GM21737 (cell line): ENCODE results near the gene SAP30BP.

Experiments used
- ATAC-seq: cut with Tn5 transposase; IDR thresholded peaks from one replicate; pipeline ENCODE4 v1.9.1; 2021; ENCODE audit warnings: mild to moderate bottlenecking, moderate library complexity; ENCODE audit not compliant: unreplicated experiment

Gene SAP30BP

GRCh38 chr17:75684249-75684648, 17.1 kb downstream of the SAP30BP start:
- ATAC-seq, result no peak

GRCh38 chr17:75684924-75685323, 17.8 kb downstream of the SAP30BP start:
- ATAC-seq, result no peak

- no peak for ATAC-seq
Measured at GRCh38 chr17:75685499-75685898, 18.4 kb downstream of the SAP30BP start.

- ATAC-seq, result no peak
Measured at GRCh38 chr17:75688209-75688825, 21.2 kb downstream of the SAP30BP start.

GRCh38 chr17:75689441-75689873, 22.3 kb downstream of the SAP30BP start:
- ATAC-seq, result no peak

- ATAC-seq, result no peak
Measured at GRCh38 chr17:75691371-75691791, 24.2 kb downstream of the SAP30BP start.

GRCh38 chr17:75691801-75692626, 24.9 kb downstream of the SAP30BP start:
- no peak for ATAC-seq

- no peak for ATAC-seq
Measured at GRCh38 chr17:75692976-75693375, 25.8 kb downstream of the SAP30BP start.

- no peak for ATAC-seq
Measured at GRCh38 chr17:75693500-75694481, 26.7 kb downstream of the SAP30BP start.

GRCh38 chr17:75694536-75694935, 27.4 kb downstream of the SAP30BP start:
- ATAC-seq, result no peak

GRCh38 chr17:75695141-75695829, 28.1 kb downstream of the SAP30BP start:
- ATAC-seq, result no peak

GRCh38 chr17:75695830-75696271, 28.7 kb downstream of the SAP30BP start:
- ATAC-seq, result no peak

GRCh38 chr17:75697651-75698291, 30.6 kb downstream of the SAP30BP start:
- ATAC-seq, result no peak

- ATAC-seq, result no peak
Measured at GRCh38 chr17:75698659-75699058, 31.5 kb downstream of the SAP30BP start.

- ATAC-seq, result no peak
Measured at GRCh38 chr17:75701288-75701687, 34.1 kb downstream of the SAP30BP start.

GRCh38 chr17:75703191-75703590, 36.1 kb downstream of the SAP30BP start:
- no peak for ATAC-seq

GRCh38 chr17:75703591-75703990, 36.5 kb downstream of the SAP30BP start:
- no peak for ATAC-seq

- no peak for ATAC-seq
Measured at GRCh38 chr17:75704963-75705875, 38.1 kb downstream of the SAP30BP start.
